Measurements from ENCODE around the gene HEATR9. TPM values are rescaled to one million over a fixed set of nuclear protein-coding genes. Genes with fewer than 3 reads are reported as not detected.
A peak's percentile ranks its signal among the peaks of the same experiment; 100 is the strongest.

The HEATR9 gene
- total RNA-seq, 1 donor from 2014 or later = not detected

GRCh38 chr17:35808962-35809854 is 59.5 kb downstream of the HEATR9 start, which contains the start of gene TAF15:
TAF15 (plus strand) TSS chr17:35809484; CDS start chr17:35809570, 86 bp downstream.
- ATAC-seq (ENCODE audit: low read depth) = peak; percentile 88
- POLR2A ChIA-PET = interaction anchor here (0.6 to 3.5 kb wide), 26 partner anchors 8 to 1550 kb away, joined by 3 to 121 read pairs (median 4); partner anchors contain the start of genes AATF, AP2B1, CCL5 and MMP28
- Mint-ChIP-seq H3K4me1 (peaks cover 55% of the 10 kb centered on the region), H3K4me3 (peak within 1 kb of the TSS; percentile 93), H3K27me3 (no peaks in the 10 kb centered on the region), H3K9me3 (no peaks in the 10 kb centered on the region), H3K36me3 (ENCODE audit: low read depth) (peaks cover 23% of the 10 kb centered on the region), H3K27ac (peak within 1 kb of the TSS; percentile 100)
- CTCF ChIA-PET = interaction anchor here (0.7 to 6.4 kb wide), 10 partner anchors 9 to 231 kb away, joined by 3 to 158 read pairs (median 4); partner anchors contain the start of genes C17orf50, MMP28 and PEX12
- intact Hi-C loops (cut with micrococcal nuclease) = loop anchor here (1.0 to 10.0 kb wide), 7 partner anchors 14 to 792 kb away; partner anchors contain the start of genes AP2B1, MMP28, MRM1 and SLFN5
- peak; percentile 91 for DNase-seq
- no peak for TF ChIP-seq CTCF (IDR thresholded peaks at IDR 0.05)

GRCh38 chr17:35808240-35808961 is 60.3 kb downstream of the HEATR9 start:
- ChIA-PET CTCF (interaction anchor here (0.7 to 6.4 kb wide), 11 partner anchors 8 to 269 kb away, joined by 3 to 158 read pairs (median 4); partner anchors contain the start of genes C17orf50, MMP28 and PEX12), POLR2A (interaction anchor here (0.6 to 3.5 kb wide), 23 partner anchors 9 to 1551 kb away, joined by 3 to 121 read pairs (median 5); partner anchors contain the start of genes AATF, AP2B1, CCL5 and MMP28)
- Mint-ChIP-seq H3K27ac (peak overlapping the region; percentile 100), H3K4me1 (peaks cover 47% of the 10 kb centered on the region), H3K9me3 (no peaks in the 10 kb centered on the region), H3K4me3 (peak overlapping the region; percentile 93), H3K36me3 (ENCODE audit: low read depth) (peaks cover 18% of the 10 kb centered on the region), H3K27me3 (no peaks in the 10 kb centered on the region)
- TF ChIP-seq CTCF (IDR thresholded peaks at IDR 0.05) = no peak
- ATAC-seq (ENCODE audit: low read depth) (no peak), DNase-seq (no peak)
- intact Hi-C loops (cut with micrococcal nuclease) = loop anchor here (2.0 to 10.0 kb wide), 3 partner anchors 194 to 792 kb away; partner anchors contain the start of genes MRM1 and SLFN5

GRCh38 chr17:35807371-35808144 is 61.1 kb downstream of the HEATR9 start:
- CTCF ChIA-PET = interaction anchor here (0.8 to 6.4 kb wide), 4 partner anchors 11 to 268 kb away, joined by 3 to 158 read pairs (median 20); partner anchors contain the start of genes C17orf50 and MMP28
- no peaks in the 10 kb centered on the region for H3K9me3 Mint-ChIP-seq
- ATAC-seq (ENCODE audit: low read depth) = no peak
- H3K36me3 Mint-ChIP-seq (ENCODE audit: low read depth) = peaks cover 14% of the 10 kb centered on the region
- peak overlapping the region; percentile 100 for H3K27ac Mint-ChIP-seq
- intact Hi-C loops (cut with micrococcal nuclease) = loop anchor here (2.0 to 10.0 kb wide), 3 partner anchors 193 to 793 kb away; partner anchors contain the start of genes MRM1 and SLFN5
- H3K4me3 Mint-ChIP-seq = peak overlapping the region; percentile 93
- peaks cover 41% of the 10 kb centered on the region for H3K4me1 Mint-ChIP-seq
- POLR2A ChIA-PET = interaction anchor here (1.3 to 3.5 kb wide), 4 partner anchors 12 to 728 kb away, joined by 3 to 121 read pairs (median 10); partner anchors contain the start of gene MMP28
- no peak for TF ChIP-seq CTCF (IDR thresholded peaks at IDR 0.05)
- H3K27me3 Mint-ChIP-seq = no peaks in the 10 kb centered on the region
- DNase-seq = no peak

Other genes with a start within 250 kb of the HEATR9 start
- gene RASL10B, start 137.3 kb downstream of the HEATR9 start, total RNA-seq = 0.31 and 0.32 TPM in 2 replicates
- gene GAS2L2, start 115.7 kb downstream of the HEATR9 start, total RNA-seq = not detected in 2 replicates
- gene C17orf50, start 108.0 kb downstream of the HEATR9 start, total RNA-seq = not detected in 2 replicates
- gene MMP28, start 73.2 kb downstream of the HEATR9 start, total RNA-seq = 0.59 TPM in 1 of 2 replicates, not detected in the other
- 224 and 243 TPM in 2 replicates for gene TAF15, start 59.4 kb downstream of the HEATR9 start, total RNA-seq
- gene CCL5, start 11.5 kb upstream of the HEATR9 start, total RNA-seq = 3.3 and 3.4 TPM in 2 replicates
- gene RDM1, start 61.9 kb upstream of the HEATR9 start, total RNA-seq = not detected in 2 replicates
- gene LYZL6, start 74.8 kb upstream of the HEATR9 start, total RNA-seq = not detected in 2 replicates
- gene CCL16, start 112.6 kb upstream of the HEATR9 start, total RNA-seq = not detected in 2 replicates
- not detected in 2 replicates for gene CCL14, start 117.8 kb upstream of the HEATR9 start, total RNA-seq
- not detected in 2 replicates for gene CCL15, start 132.7 kb upstream of the HEATR9 start, total RNA-seq
- not detected in 2 replicates for gene CCL23, start 149.1 kb upstream of the HEATR9 start, total RNA-seq
- gene CCL18, start 195.4 kb upstream of the HEATR9 start, total RNA-seq = not detected in 2 replicates
- 74.4 and 74.5 TPM in 2 replicates for gene CCL3, start 221.3 kb upstream of the HEATR9 start, total RNA-seq
- 68.8 and 82.1 TPM in 2 replicates for gene CCL4, start 234.9 kb upstream of the HEATR9 start, total RNA-seq

All from activated B cell treated with CpG ODN at 0.5 μM for 24 hours (primary cell).